Measurements from ENCODE around the gene SPATA24.
"Not testable (repeated sequence)": the region's sequence is repeated elsewhere in the genome, so short reads cannot be mapped to it uniquely, and the experiment has no call there.

Gene SPATA24

GRCh38 chr5:139394123-139394653 lies 9.7 kb downstream of the SPATA24 start:
- DNase-seq = peak; percentile 55

DNA sequence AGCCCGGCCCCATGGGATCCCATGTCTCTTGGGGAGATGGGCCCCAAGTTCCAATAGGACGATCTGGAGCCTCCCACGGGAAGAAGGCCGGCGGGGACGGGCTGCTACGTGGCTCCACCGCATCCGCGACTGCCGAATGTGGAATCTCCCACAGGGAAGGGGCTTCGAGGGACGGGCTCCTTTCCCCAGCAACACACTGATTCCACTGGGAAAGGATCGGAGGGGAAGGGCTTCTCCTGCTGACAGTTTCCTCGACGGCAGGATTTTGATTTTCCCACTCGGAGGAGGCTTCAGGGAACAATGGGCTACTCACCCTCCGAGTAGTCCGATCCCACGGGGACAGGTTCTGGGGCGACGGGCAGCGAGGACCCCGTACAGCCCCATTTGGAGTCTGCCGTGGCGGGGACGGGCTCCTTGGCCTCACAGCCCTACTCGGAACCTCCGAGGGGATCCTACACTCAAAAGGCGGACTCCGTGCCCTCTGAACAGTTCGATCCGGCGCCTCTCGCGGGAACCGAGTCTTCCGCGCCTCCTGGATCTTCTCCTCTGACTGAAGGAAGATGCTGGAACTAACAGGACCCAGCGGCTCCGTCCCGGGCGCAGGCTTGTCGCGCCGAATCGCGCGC lies 10.3 kb downstream of the SPATA24 start:
- DNase-seq = no peak

DNA sequence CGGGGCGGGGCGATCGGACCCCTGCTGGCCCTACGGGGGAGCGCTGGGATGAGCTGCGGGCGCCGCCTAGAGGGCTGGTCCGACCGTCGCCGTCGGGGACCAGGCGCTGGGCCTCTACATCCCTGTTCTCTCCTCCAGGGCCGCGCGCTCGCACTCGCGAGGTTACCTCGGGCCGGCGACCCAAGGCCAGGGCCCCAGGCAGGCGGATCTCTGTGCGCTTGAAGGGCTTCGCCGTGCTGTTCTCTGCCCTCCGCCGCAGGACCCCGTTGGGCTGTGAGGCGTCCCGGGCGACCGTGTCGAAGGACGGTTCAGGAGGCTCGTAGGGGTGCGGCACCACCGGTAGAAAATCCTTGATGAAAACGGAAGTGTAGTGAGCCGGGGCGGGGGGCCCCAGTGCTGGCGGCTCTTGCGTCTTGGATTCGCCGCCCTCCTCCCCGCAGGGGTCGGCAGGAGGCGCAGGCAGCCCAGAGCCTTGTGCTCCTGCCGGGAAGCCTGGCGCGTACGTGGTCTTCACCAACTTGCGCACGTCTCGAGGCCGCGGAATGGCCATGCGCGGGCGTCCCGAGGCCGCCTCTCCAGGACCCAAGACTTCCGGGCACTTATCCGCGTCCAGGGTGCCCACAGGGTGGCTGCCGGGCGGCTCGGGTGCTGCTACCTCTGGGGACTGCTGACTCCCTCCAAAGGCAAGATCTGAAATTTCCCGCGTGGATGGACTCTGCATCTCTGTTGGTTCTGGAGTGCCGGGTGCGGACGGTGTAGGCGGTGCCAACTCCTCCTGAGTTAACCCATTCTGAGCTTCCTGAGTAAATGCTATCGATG lies 11.0 kb downstream of the SPATA24 start:
- DNase-seq = peak; percentile 65

DNA sequence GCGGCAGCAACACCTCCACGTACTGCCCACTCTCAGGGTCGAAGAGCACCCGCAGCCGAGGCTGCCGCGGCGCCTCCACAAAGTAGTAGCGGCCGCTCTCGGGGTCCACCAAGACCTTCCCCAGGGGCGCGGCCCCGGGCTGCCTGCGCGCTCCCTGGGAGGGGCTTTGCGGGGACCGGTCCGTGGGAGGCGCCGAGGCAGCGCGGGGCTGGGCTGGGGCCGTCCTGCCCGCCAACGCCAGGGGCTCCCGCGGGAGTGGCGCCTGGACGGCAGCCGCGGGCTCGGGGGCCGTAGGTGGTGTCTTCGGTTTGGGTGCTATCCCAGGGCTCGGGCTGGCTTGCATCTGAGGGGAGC lies 11.6 kb downstream of the SPATA24 start:
- DNase-seq = no peak

GRCh38 chr5:139391570-139392323 lies 12.1 kb downstream of the SPATA24 start:
- DNase-seq = peak; percentile 95

DNA sequence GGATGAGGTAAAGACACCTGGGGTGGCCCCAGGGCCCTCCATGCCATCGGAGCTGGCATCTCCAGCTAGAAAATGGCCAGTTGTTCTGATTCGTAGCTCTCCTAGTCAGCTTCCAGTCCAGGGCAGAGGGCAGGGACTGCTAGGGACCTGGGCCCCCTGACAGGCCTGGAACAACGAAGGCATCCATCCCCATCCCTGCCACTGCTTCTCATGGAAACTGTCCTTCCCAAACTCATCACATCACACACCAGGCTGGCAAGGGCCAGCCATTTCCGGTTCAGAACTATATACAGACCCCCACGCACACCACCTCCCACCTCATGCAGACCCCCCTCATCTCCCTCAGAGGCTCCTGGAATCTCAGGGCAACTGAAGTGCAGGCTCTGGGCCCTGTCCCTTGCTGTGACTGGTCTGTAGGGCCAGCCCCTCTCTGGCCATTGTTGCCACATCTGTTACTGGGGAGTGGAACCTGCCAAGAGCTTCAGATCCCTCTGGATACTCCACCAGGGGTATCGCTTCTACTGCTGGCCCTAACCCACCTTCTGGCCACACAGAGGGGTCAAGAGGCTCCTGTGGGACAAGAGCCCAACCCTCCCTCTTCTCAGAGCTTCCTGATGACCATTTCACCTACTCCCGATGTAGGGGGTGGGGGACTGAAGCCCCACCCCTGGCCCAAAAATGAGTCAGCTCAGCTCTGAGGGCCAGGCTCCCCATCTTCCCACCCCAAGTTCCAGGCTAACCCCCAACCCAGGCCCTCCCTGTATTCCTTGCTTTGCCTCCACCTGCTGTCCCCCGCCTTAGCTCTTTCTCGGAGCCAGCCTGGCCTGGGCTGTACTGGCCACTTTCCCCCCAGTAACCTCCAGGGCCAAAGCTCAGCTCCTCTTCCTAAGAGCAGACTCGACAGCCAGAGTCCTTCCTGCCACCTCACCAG lies 13.0 kb downstream of the SPATA24 start:
- peak; percentile 30 for DNase-seq

DNA sequence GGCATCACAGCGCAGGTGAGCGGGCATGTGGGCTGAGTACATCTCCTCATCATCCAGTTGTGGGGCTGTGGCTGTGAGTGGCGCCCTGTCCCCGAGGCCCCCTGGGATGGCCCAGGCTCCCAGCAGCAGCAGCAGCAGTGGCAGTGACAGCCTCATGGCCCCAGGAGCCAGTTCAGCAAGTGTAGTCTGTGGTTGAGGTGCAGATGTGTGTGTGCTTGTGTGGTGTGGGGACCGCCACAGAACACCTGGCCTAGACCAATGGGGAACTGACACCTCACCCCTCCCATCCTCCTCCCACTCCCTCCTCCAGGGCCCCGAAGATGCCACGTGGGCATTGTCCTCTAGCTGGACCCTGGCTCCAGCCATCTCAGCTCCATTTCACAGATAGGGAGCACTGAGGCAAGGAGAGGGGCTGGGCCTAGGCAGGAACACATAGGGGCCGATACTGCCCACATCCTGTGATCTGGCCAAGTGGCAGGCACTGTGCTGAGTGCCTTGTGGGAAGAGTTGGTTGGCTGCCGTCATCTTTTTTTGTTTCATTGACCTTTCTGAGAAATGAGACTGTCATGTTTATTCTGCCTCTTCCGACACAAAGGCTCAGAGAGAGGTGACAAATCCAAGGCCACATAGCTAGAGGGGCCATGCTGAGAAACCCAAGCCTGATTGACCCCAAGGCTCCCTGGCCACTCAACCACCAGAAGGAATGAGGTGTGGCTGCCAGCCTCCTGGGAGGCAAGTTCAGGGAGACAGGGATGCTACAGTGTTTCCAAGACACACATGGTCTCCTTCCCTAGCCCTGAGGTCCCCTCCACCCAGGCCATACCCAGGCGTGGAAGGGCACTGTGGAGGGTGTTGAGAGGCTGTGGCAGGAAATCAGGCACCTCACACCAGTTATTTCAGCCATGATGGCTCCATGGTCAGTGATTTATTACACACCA lies 13.9 kb downstream of the SPATA24 start, which contains the start of gene MZB1:
TSS of gene MZB1 (minus strand) at position 213 of the 938 bp plus-strand sequence. CDS start at position 156, 57 bp downstream.
- no peak for DNase-seq

- DNase-seq = peak; percentile 33
Observed at GRCh38 chr5:139388198-139388821, 15.6 kb downstream of the SPATA24 start.

DNA sequence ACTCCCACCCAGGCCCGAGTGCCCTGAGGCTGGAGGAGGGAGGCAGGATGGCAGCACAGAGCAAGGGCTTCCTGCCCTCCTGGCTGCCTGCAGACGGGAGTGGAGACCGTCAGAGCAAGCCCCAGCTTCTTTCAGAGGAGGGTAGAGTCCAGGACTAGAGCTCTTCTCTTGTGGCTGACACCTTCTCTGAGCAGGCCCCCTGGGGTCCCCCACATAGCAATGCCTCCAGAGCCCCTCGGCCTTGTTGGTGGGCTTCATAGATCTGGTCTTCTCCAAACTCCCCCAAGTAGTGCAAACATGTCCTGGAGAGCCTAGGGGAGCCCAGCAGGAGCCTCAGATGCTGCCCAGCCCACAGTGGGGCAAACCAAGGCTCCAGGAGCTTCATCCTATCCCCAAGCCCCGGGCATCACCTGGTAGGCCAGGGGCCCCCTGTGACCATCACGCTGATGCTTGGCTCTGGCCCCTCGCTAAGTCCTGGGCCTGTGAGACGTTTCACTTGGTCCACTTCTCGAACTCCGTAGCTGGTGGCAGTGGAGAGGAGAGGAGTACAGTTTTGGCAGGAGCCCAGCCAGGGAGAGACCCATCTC lies 16.2 kb downstream of the SPATA24 start:
- no peak for DNase-seq

DNA sequence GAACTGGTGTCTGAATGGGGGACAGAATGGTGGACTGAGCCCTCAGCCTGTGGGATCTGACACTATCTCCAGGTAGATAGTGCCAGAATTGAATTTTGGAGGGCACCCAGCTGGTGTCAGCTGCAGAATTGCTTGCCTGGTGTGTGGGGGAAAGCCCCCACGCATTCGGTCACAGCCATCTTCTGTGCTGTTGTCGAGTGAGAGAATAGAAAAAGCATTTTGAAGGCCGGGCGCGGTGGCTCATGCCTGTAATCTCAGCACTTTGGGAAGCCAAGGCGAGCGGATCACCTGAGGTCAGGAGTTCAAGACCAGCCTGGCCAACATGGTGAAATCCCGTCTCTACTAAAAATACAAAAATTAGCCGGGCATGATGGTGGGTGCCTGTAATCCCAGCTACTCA lies 16.9 kb downstream of the SPATA24 start:
- DNase-seq = not testable (repeated sequence)

GRCh38 chr5:139386050-139386438 lies 17.8 kb downstream of the SPATA24 start:
- no peak for DNase-seq

DNA sequence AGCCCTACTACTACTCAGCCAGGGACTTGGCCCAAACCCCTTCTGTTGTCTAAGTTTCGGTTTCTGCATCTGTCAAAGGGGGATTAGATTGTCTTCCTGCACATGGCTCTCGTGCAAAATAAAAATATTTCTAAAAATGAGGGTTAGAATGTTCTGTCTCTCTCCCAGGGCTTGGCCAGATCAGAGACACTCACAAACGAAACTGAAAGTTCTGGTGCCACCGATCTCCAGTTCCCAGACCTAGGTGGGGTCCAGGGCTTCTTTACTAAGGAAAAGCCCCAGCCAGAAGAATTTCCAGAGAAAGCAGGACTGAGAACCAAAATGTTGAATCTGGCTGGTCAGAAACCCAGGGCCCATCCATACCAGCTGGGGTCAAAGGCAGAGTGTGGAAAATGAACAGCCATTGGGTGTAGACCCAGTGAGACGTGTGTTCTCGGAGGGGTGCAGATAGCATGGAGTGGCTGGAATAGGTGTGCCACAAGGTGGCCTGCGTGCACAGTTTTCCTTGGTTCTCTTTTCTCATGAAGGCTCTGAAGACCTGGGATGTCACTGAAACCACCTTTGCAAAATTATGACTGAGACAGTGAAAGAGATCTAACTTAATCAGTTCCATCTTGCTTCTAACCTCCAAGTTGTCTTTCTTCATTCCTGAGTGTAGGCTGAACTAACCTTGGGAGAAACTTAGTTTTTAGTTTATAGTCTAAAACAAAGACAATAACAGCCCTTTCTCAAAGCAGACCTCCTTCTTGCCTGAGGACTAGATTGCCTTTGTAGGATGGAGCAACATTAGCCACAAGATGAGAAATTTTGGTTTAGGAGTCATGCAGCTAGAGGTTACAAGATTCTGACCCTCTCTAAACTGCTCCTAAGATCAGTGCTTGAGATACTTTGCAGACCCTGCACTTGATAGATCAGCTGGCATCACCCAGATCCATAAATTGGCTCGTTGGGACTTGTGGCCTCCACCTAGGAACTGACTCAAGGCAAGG lies 18.5 kb downstream of the SPATA24 start:
- DNase-seq = no peak

DNA sequence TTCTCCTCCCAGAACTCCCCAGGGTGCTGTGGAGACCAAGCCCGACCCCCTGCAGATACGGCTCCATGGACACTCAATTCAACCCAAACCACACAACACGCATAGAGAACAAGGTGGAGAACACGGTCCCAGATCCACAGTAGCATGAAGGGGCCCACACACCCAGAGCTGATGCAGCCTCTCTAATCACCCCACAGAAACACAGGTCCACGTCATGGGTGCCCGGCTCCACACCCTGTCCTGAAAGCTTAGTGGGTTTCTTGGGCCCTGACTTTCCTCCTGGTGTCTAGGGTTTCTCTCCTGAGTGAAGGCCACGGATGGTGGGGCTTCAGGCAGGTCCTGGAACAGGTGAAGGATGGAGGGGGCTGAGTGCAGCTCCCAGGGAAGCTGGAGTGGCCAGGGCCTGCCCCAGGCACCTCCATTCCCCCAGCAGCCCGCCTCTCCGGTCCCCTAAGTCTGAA lies 19.3 kb downstream of the SPATA24 start:
- no peak for DNase-seq

DNA sequence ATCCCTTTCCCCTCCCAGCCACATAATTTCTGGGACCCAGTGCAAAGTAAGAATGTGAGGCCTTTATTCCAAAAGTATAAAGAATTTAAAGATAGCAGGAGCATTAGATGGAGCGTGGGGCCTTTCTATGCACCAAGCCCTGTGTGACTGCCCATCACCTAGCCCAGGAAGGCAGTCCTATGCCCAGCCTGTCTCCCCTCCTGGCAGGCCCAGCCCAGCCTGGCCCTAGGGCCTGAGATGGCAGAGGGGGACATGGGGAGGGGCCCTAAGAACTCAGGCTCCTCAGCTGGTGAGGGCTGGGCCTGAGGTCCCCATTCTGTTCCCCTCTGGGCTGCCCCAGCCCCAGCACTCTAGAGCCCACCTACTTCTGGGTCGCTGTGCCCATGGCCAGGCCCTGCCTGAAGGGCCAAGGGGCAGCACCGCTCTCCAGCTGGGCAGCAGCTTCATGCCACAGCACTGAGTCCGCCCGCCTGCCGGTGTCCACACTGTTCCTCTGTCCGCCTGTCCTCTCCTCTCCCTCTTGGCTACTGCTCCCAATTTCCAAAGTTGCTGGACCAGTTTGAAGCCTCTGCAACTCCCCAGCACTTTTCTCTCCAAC lies 19.8 kb downstream of the SPATA24 start:
- DNase-seq = no peak

GRCh38 chr5:139383275-139383992 lies 20.5 kb downstream of the SPATA24 start, which contains the start of gene SLC23A1:
Gene SLC23A1 (minus strand): TSS chr5:139383297. CDS start chr5:139383253, 44 bp downstream.
- no peak for DNase-seq

DNA sequence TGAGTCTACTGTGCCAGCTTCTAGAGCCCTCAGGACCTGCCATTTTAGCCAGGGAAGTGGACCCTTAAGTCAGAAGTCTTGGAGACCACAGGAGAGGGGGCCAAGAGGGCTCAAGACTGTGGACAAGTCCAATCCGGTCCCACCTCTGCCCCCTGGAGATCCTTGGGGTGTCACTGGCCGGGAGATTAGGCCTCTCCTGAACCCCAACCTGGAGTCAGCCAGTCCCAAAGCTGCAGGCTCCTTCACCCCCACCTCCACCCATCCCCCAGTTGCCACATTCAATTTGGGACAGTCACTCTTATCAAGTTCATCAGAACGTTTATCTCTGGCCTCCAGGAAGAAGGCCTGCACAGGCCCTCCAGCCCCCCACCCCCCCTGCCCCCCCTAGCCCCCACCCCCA lies 21.1 kb downstream of the SPATA24 start:
- DNase-seq = no peak
